T follicular helper cell (primary cell): Measurements from ENCODE around the gene CENATAC.
"Not testable (repeated sequence)": the region's sequence is repeated elsewhere in the genome, so short reads cannot be mapped to it uniquely, and the experiment has no call there.

Source experiments
- DNase-seq: peaks from one replicate; pipeline ENCODE4 v3.0.0-alpha.2; 2020; ENCODE audit warnings: low read depth

CENATAC gene

GRCh38 chr11:119026970-119027369 is 29.0 kb downstream of the CENATAC start:
- DNase-seq, result no peak

- no peak for DNase-seq
Observed at GRCh38 chr11:119027561-119028345, 29.8 kb downstream of the CENATAC start.

GRCh38 chr11:119028346-119029068 is 30.6 kb downstream of the CENATAC start:
- DNase-seq, result no peak

- DNase-seq, result no peak
Observed at GRCh38 chr11:119029069-119029339, 31.1 kb downstream of the CENATAC start.

GRCh38 chr11:119029340-119030028 is 31.5 kb downstream of the CENATAC start:
- DNase-seq, result no peak

GRCh38 chr11:119030029-119030328 is 32.0 kb downstream of the CENATAC start:
- DNase-seq, result no peak

GRCh38 chr11:119030329-119031047 is 32.5 kb downstream of the CENATAC start, which contains the start of gene SLC37A4:
Gene SLC37A4, minus strand, starts transcription at chr11:119030877.
- DNase-seq, result peak; percentile 97

GRCh38 chr11:119031912-119032280 is 34.0 kb downstream of the CENATAC start:
- DNase-seq, result no peak

- not testable (repeated sequence) for DNase-seq
Observed at GRCh38 chr11:119033421-119033820, 35.5 kb downstream of the CENATAC start.

- DNase-seq, result no peak
Observed at GRCh38 chr11:119034813-119035212, 36.9 kb downstream of the CENATAC start.

- DNase-seq, result no peak
Observed at GRCh38 chr11:119038884-119039283, 40.9 kb downstream of the CENATAC start.

- not testable (repeated sequence) for DNase-seq
Observed at GRCh38 chr11:119039471-119039870, 41.5 kb downstream of the CENATAC start.

- DNase-seq, result no peak
Observed at GRCh38 chr11:119041821-119042514, 44.0 kb downstream of the CENATAC start.

- no peak for DNase-seq
Observed at GRCh38 chr11:119042927-119043326, 45.0 kb downstream of the CENATAC start.

GRCh38 chr11:119044708-119045107 is 46.8 kb downstream of the CENATAC start:
- no peak for DNase-seq

- no peak for DNase-seq
Observed at GRCh38 chr11:119046489-119046888, 48.6 kb downstream of the CENATAC start.

GRCh38 chr11:119047205-119047604 is 49.3 kb downstream of the CENATAC start:
- DNase-seq, result no peak

- DNase-seq, result no peak
Observed at GRCh38 chr11:119048644-119049043, 50.7 kb downstream of the CENATAC start.

GRCh38 chr11:119049081-119049480 is 51.1 kb downstream of the CENATAC start:
- no peak for DNase-seq

GRCh38 chr11:119051440-119052162 is 53.7 kb downstream of the CENATAC start:
- DNase-seq, result no peak

- no peak for DNase-seq
Observed at GRCh38 chr11:119052163-119052814, 54.4 kb downstream of the CENATAC start.
